Sigmoid colon (tissue), 7 donors: ENCODE results near the gene CC2D2B. TPM values are rescaled to one million over a fixed set of nuclear protein-coding genes. Genes with fewer than 3 reads are reported as not detected.

Source experiments
- DNase-seq: peaks from one replicate; pipeline ENCODE4 v3.0.0-alpha.2; 2019
- H3K27ac ChIP-seq, 4 donors: fragments of 200-600 bp; sonication (generic); one replicate each; pipeline ENCODE4 v1.5.1; 2016 to 2019; ENCODE audit warnings: mild to moderate bottlenecking in 1 of 4
- H3K27me3 ChIP-seq, 3 donors: fragments of 200-600 bp; sonication (generic); one replicate each; pipeline ENCODE4 v1.5.1; 2019; ENCODE audit warnings: mild to moderate bottlenecking in 1 of 3
- H3K36me3 ChIP-seq, 4 donors: fragments of 200-600 bp; sonication (generic); one replicate each; pipeline ENCODE4 v1.5.1; 2016 to 2019
- H3K4me1 ChIP-seq, 4 donors: fragments of 200-600 bp; sonication (generic); one replicate each; pipeline ENCODE4 v1.5.1; 2017 to 2019
- H3K4me3 ChIP-seq, 4 donors: fragments of 200-600 bp; sonication (generic); one replicate each; pipeline ENCODE4 v1.5.1; 2017 to 2019; ENCODE audit warnings: mild to moderate bottlenecking in 2 of 4, moderate library complexity in 1 of 4
- H3K9me3 ChIP-seq, 4 donors: fragments of 200-600 bp in 3 of 4; sonication (generic) in 3 of 4; one replicate each; pipeline versions ENCODE4 v1.5.1 to v1.6.1; 2013 to 2019
- EP300 ChIP-seq, 4 donors: sonication (generic); formaldehyde crosslinking; IDR thresholded peaks; one replicate each; pipeline ENCODE4 v1.6.1; 2017; ENCODE audit warnings: antibody characterized with exemption in 4 of 4
- POLR2A ChIP-seq, 2 donors: fragments of 450-650 bp; IDR thresholded peaks; one replicate each; pipeline ENCODE4 v1.6.1; 2016; ENCODE audit warnings: antibody characterized with exemption in 2 of 2, mild to moderate bottlenecking in 2 of 2, moderate library complexity in 2 of 2
- POLR2AphosphoS5 ChIP-seq, 4 donors: sonication (generic); formaldehyde crosslinking; IDR thresholded peaks; one replicate each; pipeline ENCODE4 v1.6.1; 2017; ENCODE audit warnings: antibody characterized with exemption in 4 of 4
- WGBS, 2 donors: extraction: QIAGEN DNeasy Blood & Tissue Kit; methylation state at CpG; one replicate each; pipeline ENCODE4 v1.1.7; 2013; 5-methylcytosine and 5-hydroxymethylcytosine counted together
- intact Hi-C: fragments of 100-400 bp; cut with DNase I; formaldehyde crosslinking; loops from one replicate; pipeline ENCODE4 v1.15.1; 2023
- polyA plus RNA-seq, 3 donors: library from polyadenylated mRNA; stranded (reverse); fragments of 200-250 nt; gene quantifications; one replicate each; pipeline ENCODE4 v1.2.3, GENCODE V29; 2013
- total RNA-seq, 4 donors: library from RNA; depleted of rRNA; stranded (reverse); fragments of >200 nt; gene quantifications; one replicate each; pipeline ENCODE4 v1.1.0, GENCODE V29; 2016
- TF ChIP-seq, protein P1 (sequence below), 4 experiments: fragments of 450-650 bp in 3 of 4; fragments of 200-600 bp in 1 of 4; IDR thresholded peaks; one replicate each; pipeline ENCODE4 v1.5.1; 2016 to 2019; ENCODE audit warnings: antibody characterized with exemption in 4 of 4, mild to moderate bottlenecking in 3 of 4, moderate library complexity in 2 of 4
- donor health status: healthy with polysubstance abuse.
- donor health status: Bipolar disorder and iron deficiency.
- donor health status: healthy.

The CC2D2B gene
- total and polyA plus RNA-seq, 7 donors = 0.29 to 7.8 (median 4.3) TPM; not detected in 2

DNA sequence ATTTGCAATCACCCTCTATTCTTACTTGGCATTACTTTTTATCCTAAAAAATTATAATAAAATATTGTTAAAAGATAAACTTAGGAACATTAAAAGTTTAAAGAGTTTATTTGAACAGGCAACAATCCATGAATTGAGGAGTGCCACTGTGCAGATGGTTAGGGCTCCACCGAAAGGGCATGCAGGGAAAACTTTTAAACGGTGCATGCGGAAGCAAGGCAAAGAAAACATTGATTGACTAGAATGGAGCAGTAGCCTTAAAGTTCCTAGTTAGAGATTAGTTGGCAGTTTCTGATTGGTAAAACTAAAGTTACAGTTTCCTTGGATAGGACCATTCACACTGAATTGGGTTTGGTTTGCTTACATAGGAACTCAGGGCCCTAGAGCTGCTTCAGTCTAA lies 17.3 kb downstream of the CC2D2B start:
- Histone ChIP-seq H3K27me3 (no peaks in the 10 kb centered on the region), H3K27ac (no peak overlapping the region), H3K4me1 (no peaks in the 10 kb centered on the region), H3K36me3 (no peaks in the 10 kb centered on the region), H3K4me3 (no peak overlapping the region), H3K9me3 (no peaks in the 10 kb centered on the region)
- DNase-seq = no peak
- TF ChIP-seq EP300 (IDR thresholded peaks at IDR 0.05) (no peak), POLR2AphosphoS5 (IDR thresholded peaks at IDR 0.05) (no peak), POLR2A (IDR thresholded peaks at IDR 0.05) (no peak)
- TF ChIP-seq, protein P1, sequence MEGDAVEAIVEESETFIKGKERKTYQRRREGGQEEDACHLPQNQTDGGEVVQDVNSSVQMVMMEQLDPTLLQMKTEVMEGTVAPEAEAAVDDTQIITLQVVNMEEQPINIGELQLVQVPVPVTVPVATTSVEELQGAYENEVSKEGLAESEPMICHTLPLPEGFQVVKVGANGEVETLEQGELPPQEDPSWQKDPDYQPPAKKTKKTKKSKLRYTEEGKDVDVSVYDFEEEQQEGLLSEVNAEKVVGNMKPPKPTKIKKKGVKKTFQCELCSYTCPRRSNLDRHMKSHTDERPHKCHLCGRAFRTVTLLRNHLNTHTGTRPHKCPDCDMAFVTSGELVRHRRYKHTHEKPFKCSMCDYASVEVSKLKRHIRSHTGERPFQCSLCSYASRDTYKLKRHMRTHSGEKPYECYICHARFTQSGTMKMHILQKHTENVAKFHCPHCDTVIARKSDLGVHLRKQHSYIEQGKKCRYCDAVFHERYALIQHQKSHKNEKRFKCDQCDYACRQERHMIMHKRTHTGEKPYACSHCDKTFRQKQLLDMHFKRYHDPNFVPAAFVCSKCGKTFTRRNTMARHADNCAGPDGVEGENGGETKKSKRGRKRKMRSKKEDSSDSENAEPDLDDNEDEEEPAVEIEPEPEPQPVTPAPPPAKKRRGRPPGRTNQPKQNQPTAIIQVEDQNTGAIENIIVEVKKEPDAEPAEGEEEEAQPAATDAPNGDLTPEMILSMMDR (IDR thresholded peaks at IDR 0.05) = no peak
- intact Hi-C loops = no loop called here
- 39 to 77% methylated on average over 3 of the region's 3 CpGs for WGBS, 2 donors

DNA sequence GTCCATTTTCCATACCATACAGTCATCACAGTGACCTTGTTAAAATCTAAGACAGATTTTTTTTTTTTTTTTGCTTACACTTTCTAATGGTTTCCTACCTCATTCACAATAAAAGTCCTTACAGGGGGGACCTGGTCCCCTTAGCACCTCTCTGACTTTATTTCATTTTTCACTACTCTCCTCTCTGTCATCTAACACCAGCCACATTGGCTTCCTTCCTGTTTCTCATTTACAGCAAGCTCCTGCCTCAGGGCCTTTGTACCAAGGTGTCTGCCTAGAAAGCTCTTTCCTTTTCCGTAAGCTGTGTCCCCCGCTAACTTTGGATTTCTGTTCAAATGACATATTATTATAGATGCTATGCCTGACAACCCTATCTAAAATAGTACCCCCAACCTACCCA lies 27.7 kb downstream of the CC2D2B start:
- H3K27me3 ChIP-seq = no peaks in the 10 kb centered on the region
- no peak overlapping the region for H3K4me3 ChIP-seq
- intact Hi-C loops = no loop called here
- H3K4me1 ChIP-seq = no peaks in the 10 kb centered on the region
- H3K27ac ChIP-seq = no peak overlapping the region
- H3K9me3 ChIP-seq = peaks cover 0 to 4% (median 0%) of the 10 kb centered on the region in 4 donors
- DNase-seq = no peak
- H3K36me3 ChIP-seq = no peaks in the 10 kb centered on the region
- WGBS, 2 donors = 78 to 94% methylated on average over 2 of the region's 2 CpGs
- TF ChIP-seq POLR2A (IDR thresholded peaks at IDR 0.05) = no peak
- TF ChIP-seq POLR2AphosphoS5 (IDR thresholded peaks at IDR 0.05) = no peak
- TF ChIP-seq, protein P1 (IDR thresholded peaks at IDR 0.05) = no peak
- no peak for TF ChIP-seq EP300 (IDR thresholded peaks at IDR 0.05)

DNA sequence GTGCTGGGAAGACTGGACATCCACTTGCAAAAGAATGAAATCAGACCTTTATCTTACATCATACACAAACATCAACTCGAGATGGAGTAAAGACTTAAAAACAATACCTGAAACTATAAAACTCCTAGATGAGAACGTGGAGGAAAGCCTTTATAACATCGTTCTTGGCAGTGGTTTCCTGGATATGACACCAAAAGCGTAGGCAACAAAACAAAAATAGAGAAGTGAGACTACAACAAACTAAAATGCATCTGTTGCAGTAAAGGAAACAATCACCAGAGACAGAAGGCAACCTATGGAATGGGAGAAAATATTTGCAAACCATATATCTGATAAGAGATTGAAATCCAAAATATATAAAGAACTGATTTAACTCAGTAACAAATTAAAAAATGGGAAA lies 33.3 kb downstream of the CC2D2B start:
- no peaks in the 10 kb centered on the region for H3K27me3 ChIP-seq
- H3K36me3 ChIP-seq = no peaks in the 10 kb centered on the region
- no peak overlapping the region for H3K27ac ChIP-seq
- H3K9me3 ChIP-seq = peaks cover 0 to 4% (median 3%) of the 10 kb centered on the region in 4 donors
- 79 to 86% methylated on average over 4 of the region's 4 CpGs for WGBS, 2 donors
- H3K4me1 ChIP-seq = no peaks in the 10 kb centered on the region
- no peak overlapping the region for H3K4me3 ChIP-seq
- no peak for DNase-seq
- no peak for TF ChIP-seq EP300 (IDR thresholded peaks at IDR 0.05)
- TF ChIP-seq POLR2A (IDR thresholded peaks at IDR 0.05) = no peak
- TF ChIP-seq, protein P1 (IDR thresholded peaks at IDR 0.05) = no peak
- no peak for TF ChIP-seq POLR2AphosphoS5 (IDR thresholded peaks at IDR 0.05)
- intact Hi-C loops = no loop called here

DNA sequence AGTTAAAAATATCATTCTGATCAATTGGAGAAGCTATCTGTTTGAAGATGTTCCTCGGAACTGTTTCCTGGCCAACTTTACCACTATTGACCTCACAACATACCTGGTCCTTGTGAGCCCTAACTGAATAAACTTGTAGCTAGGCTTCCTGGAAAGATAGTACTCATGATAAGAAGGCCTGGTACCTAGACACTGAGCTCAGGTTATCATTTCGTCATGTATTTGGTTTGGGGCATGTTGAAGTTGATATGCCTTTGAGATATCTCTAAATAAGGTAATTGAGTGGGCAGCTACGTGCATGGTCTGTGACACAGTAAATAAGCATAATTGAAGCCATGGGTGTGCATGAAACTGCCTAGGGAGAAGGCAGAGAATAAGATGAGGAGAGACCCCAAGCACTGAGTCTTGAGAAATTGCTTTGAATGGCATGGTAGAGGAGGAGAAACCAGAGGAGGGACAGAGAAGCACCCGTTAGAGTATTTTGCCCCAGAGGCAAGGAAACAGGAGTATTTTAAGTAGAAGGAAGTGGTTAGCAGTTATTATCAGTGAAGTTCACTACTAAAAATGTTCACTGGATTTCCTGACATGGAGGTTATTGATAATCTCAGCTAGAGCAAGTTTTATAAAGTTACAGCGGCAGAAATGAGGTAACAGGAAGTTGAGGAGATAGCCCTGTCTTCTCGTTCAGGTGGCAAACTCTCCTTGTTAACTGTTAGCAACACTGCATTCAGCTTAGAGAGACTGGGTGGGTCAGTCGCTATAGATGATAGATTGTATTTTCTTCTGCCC lies 55.6 kb downstream of the CC2D2B start:
- no peak for DNase-seq
- H3K27me3 ChIP-seq = no peaks in the 10 kb centered on the region
- no peaks in the 10 kb centered on the region for H3K4me1 ChIP-seq
- H3K36me3 ChIP-seq = no peaks in the 10 kb centered on the region
- peaks cover 0 to 7% (median 3%) of the 10 kb centered on the region in 4 donors for H3K9me3 ChIP-seq
- no peak overlapping the region for H3K4me3 ChIP-seq
- H3K27ac ChIP-seq = no peak overlapping the region
- 55 to 81% methylated on average over 7 of the region's 7 CpGs for WGBS, 2 donors
- intact Hi-C loops = no loop called here
- no peak for TF ChIP-seq POLR2AphosphoS5 (IDR thresholded peaks at IDR 0.05)

DNA sequence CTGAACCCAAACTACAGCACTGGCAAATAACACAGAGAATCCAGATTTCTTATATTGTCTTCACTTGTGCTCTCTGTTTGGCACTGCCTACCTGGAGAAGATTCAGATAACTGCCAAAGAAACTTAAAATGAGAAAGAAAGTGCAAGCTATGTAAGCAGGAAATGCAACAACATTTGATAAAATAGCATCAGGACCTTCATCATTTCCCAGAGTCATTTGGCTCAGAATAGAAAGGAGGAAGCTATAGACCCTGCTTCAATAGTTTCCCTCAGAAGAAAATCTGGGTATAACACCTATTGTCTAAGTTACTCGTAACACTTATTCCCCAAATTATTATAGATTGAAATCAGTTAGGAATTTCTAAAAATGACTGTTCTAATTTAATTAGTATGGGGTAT lies 56.2 kb downstream of the CC2D2B start:
- Histone ChIP-seq H3K27me3 (no peaks in the 10 kb centered on the region), H3K9me3 (peaks cover 0 to 5% (median 3%) of the 10 kb centered on the region in 4 donors), H3K27ac (no peak overlapping the region), H3K36me3 (no peaks in the 10 kb centered on the region), H3K4me1 (no peaks in the 10 kb centered on the region), H3K4me3 (no peak overlapping the region)
- no peak for TF ChIP-seq POLR2AphosphoS5 (IDR thresholded peaks at IDR 0.05)
- TF ChIP-seq EP300 (IDR thresholded peaks at IDR 0.05) = no peak
- TF ChIP-seq, protein P1 (IDR thresholded peaks at IDR 0.05) = no peak
- no peak for TF ChIP-seq POLR2A (IDR thresholded peaks at IDR 0.05)
- no peak for DNase-seq
- WGBS, 2 donors = 59 to 88% methylated on average over 1 of the region's 1 CpG
- intact Hi-C loops = no loop called here
